ENCODE data around the gene PLSCR1.

- TF ChIP-seq PHF8 (IDR thresholded peaks at IDR 0.05; ENCODE audit: borderline replicate concordance, low read depth), result no peak
- TF ChIP-seq REST (IDR thresholded peaks at IDR 0.05), result no peak
- TF ChIP-seq BHLHE40 (IDR thresholded peaks at IDR 0.05; ENCODE audit: low read depth, low read length), result no peak
- TF ChIP-seq CEBPB (IDR thresholded peaks at IDR 0.05), result no peak
- TF ChIP-seq NR3C1 (IDR thresholded peaks at IDR 0.05), result no peak
- no peak for TF ChIP-seq CTCF (IDR thresholded peaks at IDR 0.05)
- TF ChIP-seq POLR2A (IDR thresholded peaks at IDR 0.05; ENCODE audit: low read length), result no peak
- no peak for TF ChIP-seq CHD2 (IDR thresholded peaks at IDR 0.05; ENCODE audit: low read length, partially characterized antibody)
- TF ChIP-seq MAFK (IDR thresholded peaks at IDR 0.05; ENCODE audit: partially characterized antibody), result no peak
- TF ChIP-seq JUNB (IDR thresholded peaks at IDR 0.05), result no peak
Observed at GRCh38 chr3:146550070-146550615, 5.7 kb upstream of the PLSCR1 start.

All from A549 (cell line).